ENCODE results near the gene REC114. TPM values are rescaled to one million over a fixed set of nuclear protein-coding genes. Genes with fewer than 3 reads are reported as not detected.

Gene REC114
- total and polyA plus RNA-seq, 10 of the 15 experiments (the other 5 are each of a cell fraction or from before 2014, with no cell fraction given), result not detected

GRCh38 chr15:73582851-73583379 lies 140.0 kb downstream of the REC114 start:
- 92% methylated on average over 6 of the region's 6 CpGs for WGBS (ENCODE audit: insufficient coverage, insufficient replicate concordance, low lambda C conversion rate, missing lambda C conversion rate)

More at GRCh38 chr15:73582851-73583379, 140.0 kb downstream of the REC114 start:
- Histone ChIP-seq H2AFZ (ENCODE audit: control insufficient read depth, low read depth, low read length) (no peak overlapping the region), H4K20me1 (ENCODE audit: control insufficient read depth, insufficient read depth) (no peaks in the 10 kb centered on the region), H3K9me3 (replicated peaks; ENCODE audit: control insufficient read depth, insufficient read depth, low read length) (no peaks in the 10 kb centered on the region), H3K36me3 (ENCODE audit: control insufficient read depth in 2 of 2, insufficient read depth in 2 of 2, low read length in 1 of 2) (peaks cover 5 to 26% of the 10 kb centered on the region in 2 experiments), H3K4me1 (ENCODE audit: control insufficient read depth, insufficient read depth, low read length) (no peaks in the 10 kb centered on the region), H3K4me3 (no peak overlapping the region), H3K27ac (ENCODE audit: control insufficient read depth, insufficient read depth) (no peak overlapping the region), H3K4me2 (ENCODE audit: control insufficient read depth, insufficient read depth) (no peak overlapping the region), H3K79me2 (ENCODE audit: control insufficient read depth, insufficient read depth, low read length) (no peaks in the 10 kb centered on the region), H3K9ac (ENCODE audit: control insufficient read depth, insufficient read depth, low read length) (no peak overlapping the region), H3K27me3 (replicated peaks in 1 of 2; ENCODE audit: control insufficient read depth in 2 of 2, insufficient read depth in 2 of 2, low read length in 1 of 2) (no peaks in the 10 kb centered on the region)
- ChIA-PET SMC1A (ENCODE audit: uncharacterized antibody, unreplicated experiment) (interaction anchor here (1.4 kb wide), 1 partner anchor 53 kb away, joined by 3 read pairs; no protein-coding TSS in a partner anchor), RAD21 (ENCODE audit: unreplicated experiment) (no interaction called here), POLR2A (no interaction called here), CTCF (interaction anchor here (1.1 kb wide), 1 partner anchor 53 kb away, joined by 5 read pairs; no protein-coding TSS in a partner anchor)
- DNase-seq (ENCODE audit: low read depth, low spot score) (no peak), ATAC-seq (no peak), FAIRE-seq (no peak)
- BruUV-seq (replicated peaks), result no TSS peak
- intact Hi-C loops (cut with micrococcal nuclease; ENCODE audit: unreplicated experiment) (no loop called here), in situ Hi-C loops (cut with MboI) (no loop called here)
- TF ChIP-seq POLR2A (IDR thresholded peaks at IDR 0.05; ENCODE audit: low read depth, low read length) (no peak), PAX5 (IDR thresholded peaks at IDR 0.05; ENCODE audit: borderline replicate concordance, low read depth, low read length) (no peak), HDGF (IDR thresholded peaks at IDR 0.05) (no peak), ZNF207 (IDR thresholded peaks at IDR 0.05; ENCODE audit: borderline replicate concordance) (no peak), ZNF24 (IDR thresholded peaks at IDR 0.05) (no peak)
- TF ChIP-seq, protein P1, sequence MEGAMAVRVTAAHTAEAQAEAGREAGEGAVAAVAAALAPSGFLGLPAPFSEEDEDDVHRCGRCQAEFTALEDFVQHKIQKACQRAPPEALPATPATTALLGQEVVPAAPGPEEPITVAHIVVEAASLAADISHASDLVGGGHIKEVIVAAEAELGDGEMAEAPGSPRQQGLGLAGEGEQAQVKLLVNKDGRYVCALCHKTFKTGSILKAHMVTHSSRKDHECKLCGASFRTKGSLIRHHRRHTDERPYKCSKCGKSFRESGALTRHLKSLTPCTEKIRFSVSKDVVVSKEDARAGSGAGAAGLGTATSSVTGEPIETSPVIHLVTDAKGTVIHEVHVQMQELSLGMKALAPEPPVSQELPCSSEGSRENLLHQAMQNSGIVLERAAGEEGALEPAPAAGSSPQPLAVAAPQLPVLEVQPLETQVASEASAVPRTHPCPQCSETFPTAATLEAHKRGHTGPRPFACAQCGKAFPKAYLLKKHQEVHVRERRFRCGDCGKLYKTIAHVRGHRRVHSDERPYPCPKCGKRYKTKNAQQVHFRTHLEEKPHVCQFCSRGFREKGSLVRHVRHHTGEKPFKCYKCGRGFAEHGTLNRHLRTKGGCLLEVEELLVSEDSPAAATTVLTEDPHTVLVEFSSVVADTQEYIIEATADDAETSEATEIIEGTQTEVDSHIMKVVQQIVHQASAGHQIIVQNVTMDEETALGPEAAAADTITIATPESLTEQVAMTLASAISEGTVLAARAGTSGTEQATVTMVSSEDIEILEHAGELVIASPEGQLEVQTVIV (IDR thresholded peaks at IDR 0.05; ENCODE audit: borderline replicate concordance, partially characterized antibody), result no peak
- TF ChIP-seq, protein P2, sequence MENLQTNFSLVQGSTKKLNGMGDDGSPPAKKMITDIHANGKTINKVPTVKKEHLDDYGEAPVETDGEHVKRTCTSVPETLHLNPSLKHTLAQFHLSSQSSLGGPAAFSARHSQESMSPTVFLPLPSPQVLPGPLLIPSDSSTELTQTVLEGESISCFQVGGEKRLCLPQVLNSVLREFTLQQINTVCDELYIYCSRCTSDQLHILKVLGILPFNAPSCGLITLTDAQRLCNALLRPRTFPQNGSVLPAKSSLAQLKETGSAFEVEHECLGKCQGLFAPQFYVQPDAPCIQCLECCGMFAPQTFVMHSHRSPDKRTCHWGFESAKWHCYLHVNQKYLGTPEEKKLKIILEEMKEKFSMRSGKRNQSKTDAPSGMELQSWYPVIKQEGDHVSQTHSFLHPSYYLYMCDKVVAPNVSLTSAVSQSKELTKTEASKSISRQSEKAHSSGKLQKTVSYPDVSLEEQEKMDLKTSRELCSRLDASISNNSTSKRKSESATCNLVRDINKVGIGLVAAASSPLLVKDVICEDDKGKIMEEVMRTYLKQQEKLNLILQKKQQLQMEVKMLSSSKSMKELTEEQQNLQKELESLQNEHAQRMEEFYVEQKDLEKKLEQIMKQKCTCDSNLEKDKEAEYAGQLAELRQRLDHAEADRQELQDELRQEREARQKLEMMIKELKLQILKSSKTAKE (IDR thresholded peaks at IDR 0.05; ENCODE audit: low read depth, poor library complexity, severe bottlenecking), result no peak

All from GM12878 (cell line).